Mucosa of rectum (tissue), 2 donors: ENCODE results near the gene HMGXB4.
A peak's percentile ranks its signal among the peaks of the same experiment; 100 is the strongest.

Experiments used
- H3K27ac ChIP-seq, 2 donors: one replicate each; pipeline ENCODE4 v1.7.0; 2013; ENCODE audit warnings: inconsistent platforms in 2 of 2, low read depth in 2 of 2, low read length in 2 of 2
- H3K27me3 ChIP-seq, 2 donors: one replicate each; pipeline ENCODE4 v1.7.0; 2013; ENCODE audit warnings: low read length in 2 of 2; ENCODE audit not compliant: control insufficient read depth in 2 of 2, insufficient read depth in 2 of 2
- H3K36me3 ChIP-seq, 2 donors: one replicate each; pipeline ENCODE4 v1.7.0; 2013; ENCODE audit warnings: low read length in 2 of 2; ENCODE audit not compliant: control insufficient read depth in 2 of 2, insufficient read depth in 2 of 2
- H3K4me1 ChIP-seq, 2 donors: one replicate each; pipeline ENCODE4 v1.7.0; 2013; ENCODE audit warnings: low read length in 2 of 2, mild to moderate bottlenecking in 1 of 2; ENCODE audit not compliant: control insufficient read depth in 2 of 2, insufficient read depth in 2 of 2
- H3K4me3 ChIP-seq, 2 donors: one replicate each; pipeline ENCODE4 v1.7.0; 2013; ENCODE audit warnings: low read length in 2 of 2
- H3K9ac ChIP-seq, 2 donors: one replicate each; pipeline ENCODE4 v1.7.0; 2013; ENCODE audit warnings: low read length in 2 of 2, low read depth in 1 of 2, mild to moderate bottlenecking in 1 of 2
- H3K9me3 ChIP-seq, 2 donors: one replicate each; pipeline ENCODE4 v1.7.0; 2013; ENCODE audit warnings: low read length in 2 of 2; ENCODE audit not compliant: control insufficient read depth in 2 of 2
- donor health status: healthy.
- donor health status: Normal muscosa, but diverticular disease.

The HMGXB4 gene

DNA sequence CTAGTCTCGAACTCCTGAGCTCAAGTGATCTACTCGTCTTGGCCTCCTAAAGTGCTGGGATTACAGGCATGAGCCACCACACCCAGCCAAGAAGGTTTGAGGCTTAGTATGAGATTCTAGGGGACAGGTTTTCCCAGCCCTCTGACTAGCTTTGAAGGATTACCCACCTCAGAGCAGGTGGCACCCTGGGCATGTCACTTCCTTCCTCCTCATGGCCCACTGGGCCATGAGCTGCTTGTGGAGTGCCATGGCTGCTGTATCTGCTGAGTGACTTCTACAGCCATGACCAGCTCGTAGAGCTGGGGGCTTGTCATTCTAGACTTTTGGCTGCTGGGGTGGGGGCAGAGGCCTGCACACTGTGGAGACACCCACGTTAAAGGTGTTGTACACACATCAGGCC lies 67.5 kb downstream of the HMGXB4 start:
- H3K4me1 ChIP-seq, result no peaks in the 10 kb centered on the region
- H3K27ac ChIP-seq, result no peak overlapping the region
- H3K36me3 ChIP-seq, result peaks cover 62 to 67% of the 10 kb centered on the region in 2 donors
- no peaks in the 10 kb centered on the region for H3K27me3 ChIP-seq
- H3K9ac ChIP-seq, result no peak overlapping the region
- no peak overlapping the region for H3K4me3 ChIP-seq
- H3K9me3 ChIP-seq, result no peaks in the 10 kb centered on the region

- H3K4me1 ChIP-seq, result peaks cover 1% of the 10 kb centered on the region in 2 donors
These were observed 67.9 kb downstream of the HMGXB4 start for GRCh38 chr22:35325209-35325608.

DNA sequence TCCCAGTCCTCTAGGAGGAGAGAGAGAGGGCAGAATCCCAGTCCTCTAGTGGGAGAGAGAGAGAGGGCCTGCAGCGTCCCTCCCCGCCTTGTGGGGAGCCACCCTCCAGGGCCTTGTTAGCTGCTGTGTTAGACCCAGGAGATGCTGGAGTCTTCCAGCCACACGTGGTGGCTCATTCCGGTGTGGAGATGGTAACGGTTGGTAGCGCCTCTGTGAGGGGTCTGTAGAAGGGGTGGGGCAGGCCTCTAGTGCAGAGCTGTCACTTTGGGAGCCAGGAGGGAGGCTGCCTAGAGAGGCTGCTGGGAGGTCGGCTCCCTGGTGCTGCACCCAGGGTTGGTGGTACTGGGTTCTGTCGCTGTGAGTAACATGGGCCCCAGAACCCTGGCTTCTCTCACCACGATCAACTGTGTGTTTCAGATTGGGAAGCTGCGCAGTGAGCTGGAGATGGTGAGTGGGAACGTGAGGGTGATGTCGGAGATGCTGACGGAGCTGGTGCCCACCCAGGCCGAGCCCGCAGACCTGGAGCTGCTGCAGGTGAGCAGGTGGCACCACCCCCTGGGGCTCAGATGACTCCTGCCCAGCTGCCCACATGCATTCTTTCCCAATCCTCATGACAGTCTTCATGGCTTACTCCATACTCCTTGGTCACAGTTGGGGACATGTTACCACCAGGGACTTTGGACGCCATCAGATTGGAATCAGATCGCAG lies 69.7 kb downstream of the HMGXB4 start:
- Histone ChIP-seq H3K36me3 (peaks cover 67% of the 10 kb centered on the region in 2 donors), H3K9ac (no peak overlapping the region), H3K4me1 (peaks cover 5 to 8% of the 10 kb centered on the region in 2 donors), H3K4me3 (no peak overlapping the region), H3K9me3 (no peaks in the 10 kb centered on the region), H3K27me3 (no peaks in the 10 kb centered on the region), H3K27ac (no peak overlapping the region)

More at GRCh38 chr22:35325209-35325608, 67.9 kb downstream of the HMGXB4 start:
- Histone ChIP-seq H3K27ac (no peak overlapping the region), H3K27me3 (no peaks in the 10 kb centered on the region), H3K36me3 (peaks cover 61 to 63% of the 10 kb centered on the region in 2 donors), H3K9ac (no peak overlapping the region), H3K4me3 (no peak overlapping the region), H3K9me3 (no peaks in the 10 kb centered on the region)

GRCh38 chr22:35327690-35328471 lies 70.6 kb downstream of the HMGXB4 start:
- Histone ChIP-seq H3K9me3 (no peaks in the 10 kb centered on the region), H3K36me3 (peaks cover 67 to 68% of the 10 kb centered on the region in 2 donors), H3K4me1 (peaks cover 5 to 8% of the 10 kb centered on the region in 2 donors), H3K4me3 (no peak overlapping the region), H3K27me3 (no peaks in the 10 kb centered on the region), H3K27ac (no peak overlapping the region), H3K9ac (no peak overlapping the region)

DNA sequence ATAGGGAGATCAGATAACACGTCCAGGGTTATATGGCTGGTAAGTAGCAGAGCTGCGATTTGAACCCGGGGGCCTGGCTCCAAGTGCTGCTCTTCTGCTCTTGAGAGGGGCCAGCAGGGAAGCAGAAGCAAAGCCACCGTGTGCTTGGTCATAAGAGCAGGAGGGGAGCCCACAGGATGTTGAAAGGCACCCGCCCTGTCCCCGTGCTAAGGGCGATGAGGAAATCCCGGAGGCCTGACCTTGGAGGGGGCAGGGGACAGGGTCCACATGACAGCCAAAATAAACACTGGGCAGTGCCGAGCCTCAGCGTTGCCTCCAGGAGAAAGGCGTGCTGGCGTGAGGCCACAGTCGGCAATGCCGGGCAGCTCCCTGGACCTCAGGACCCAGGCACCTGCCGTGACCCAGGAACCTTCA lies 71.2 kb downstream of the HMGXB4 start:
- no peaks in the 10 kb centered on the region for H3K27me3 ChIP-seq
- H3K9ac ChIP-seq, result no peak overlapping the region
- H3K36me3 ChIP-seq, result peaks cover 67 to 68% of the 10 kb centered on the region in 2 donors
- H3K4me1 ChIP-seq, result peaks cover 5 to 8% of the 10 kb centered on the region in 2 donors
- H3K9me3 ChIP-seq, result no peaks in the 10 kb centered on the region
- no peak overlapping the region for H3K27ac ChIP-seq
- no peak overlapping the region for H3K4me3 ChIP-seq

DNA sequence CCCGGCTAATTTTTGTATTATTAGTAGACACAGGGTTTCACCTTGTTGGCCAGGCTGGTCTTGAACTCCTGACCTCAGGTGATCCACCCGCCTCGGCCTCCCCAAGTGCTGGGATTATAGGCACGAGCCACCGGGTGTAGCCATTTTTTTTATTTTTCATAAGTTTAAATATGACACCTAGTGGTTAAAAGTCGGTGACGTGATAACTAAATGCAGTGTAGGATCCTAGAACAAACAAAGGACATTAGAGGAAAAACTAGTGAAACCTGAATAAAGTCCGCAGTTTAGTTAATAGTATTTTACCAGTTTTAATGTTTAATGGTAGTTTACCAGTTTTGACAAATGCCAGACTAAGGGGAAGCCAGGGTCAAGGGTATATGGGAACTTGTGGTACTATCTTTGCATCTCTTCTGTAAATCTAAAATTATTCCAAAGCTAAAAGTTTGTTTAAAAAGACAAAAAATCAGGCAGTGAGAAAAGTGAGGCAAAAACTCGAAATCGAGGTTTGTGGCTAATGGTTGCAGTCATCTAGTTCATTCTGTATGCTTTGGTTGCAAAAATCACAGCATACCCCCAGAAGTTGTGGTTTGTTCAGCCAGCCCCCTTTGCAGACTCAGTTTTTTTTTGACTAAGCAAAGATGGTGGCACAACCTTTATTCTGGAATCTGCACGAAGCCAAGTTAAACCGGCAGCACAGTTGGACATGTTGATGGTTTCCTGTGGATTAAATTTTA lies 72.0 kb downstream of the HMGXB4 start:
- Histone ChIP-seq H3K9me3 (no peaks in the 10 kb centered on the region), H3K27ac (no peak overlapping the region), H3K4me3 (no peak overlapping the region), H3K4me1 (peaks cover 5 to 8% of the 10 kb centered on the region in 2 donors), H3K27me3 (no peaks in the 10 kb centered on the region), H3K36me3 (peaks cover 62 to 68% of the 10 kb centered on the region in 2 donors), H3K9ac (no peak overlapping the region)

DNA sequence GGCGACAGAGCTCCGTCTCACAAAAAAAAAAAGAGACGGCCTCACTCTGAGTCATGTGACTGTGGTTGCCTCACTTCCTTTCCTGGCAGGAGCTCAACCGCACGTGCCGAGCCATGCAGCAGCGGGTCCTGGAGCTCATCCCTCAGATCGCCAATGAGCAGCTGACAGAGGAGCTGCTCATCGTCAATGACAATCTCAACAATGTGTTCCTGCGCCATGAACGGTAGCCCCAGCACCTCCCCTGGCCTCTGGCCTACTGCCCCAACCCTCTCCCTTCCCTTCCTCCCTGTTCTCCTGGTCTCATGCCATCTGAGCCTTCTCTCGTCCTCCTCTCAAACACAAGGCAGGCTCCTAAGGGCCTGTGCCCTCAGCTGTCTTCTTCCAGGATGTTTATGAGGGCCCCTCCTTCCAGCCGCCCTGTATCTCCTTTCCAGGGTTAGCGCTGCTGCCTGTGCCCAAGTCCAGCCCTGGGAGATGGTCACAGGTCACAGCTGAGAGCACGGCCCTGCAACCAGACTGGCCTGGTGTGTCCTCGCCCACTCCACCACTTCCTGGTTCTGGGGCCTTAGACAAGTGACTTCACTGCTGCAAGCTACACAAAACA lies 73.1 kb downstream of the HMGXB4 start:
- Histone ChIP-seq H3K36me3 (peaks cover 60 to 73% of the 10 kb centered on the region in 2 donors), H3K27me3 (no peaks in the 10 kb centered on the region), H3K4me3 (no peak overlapping the region), H3K9me3 (no peaks in the 10 kb centered on the region), H3K27ac (peak overlapping the region; percentile 58 to 59), H3K9ac (no peak overlapping the region), H3K4me1 (peaks cover 5 to 8% of the 10 kb centered on the region in 2 donors)

DNA sequence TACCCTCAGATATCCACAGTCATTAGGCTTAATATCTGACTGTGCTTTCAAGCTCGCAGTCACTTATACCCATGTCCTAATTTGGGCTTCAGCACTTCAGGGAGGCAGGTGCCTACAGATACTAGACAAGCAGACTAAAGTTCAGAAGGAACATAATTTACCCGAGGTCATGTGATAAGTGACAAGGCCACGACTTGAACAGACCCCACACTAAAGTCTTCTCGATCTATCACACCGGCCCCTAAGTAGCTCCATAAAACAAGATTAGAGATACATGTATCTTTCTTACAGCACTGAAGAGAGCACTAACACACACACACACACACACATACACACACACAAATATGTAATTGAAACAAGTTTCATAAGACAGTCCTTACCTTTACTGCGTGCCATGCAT lies 75.0 kb downstream of the HMGXB4 start:
- Histone ChIP-seq H3K36me3 (peaks cover 50 to 66% of the 10 kb centered on the region in 2 donors), H3K4me1 (peaks cover 5 to 8% of the 10 kb centered on the region in 2 donors), H3K27ac (no peak overlapping the region)

DNA sequence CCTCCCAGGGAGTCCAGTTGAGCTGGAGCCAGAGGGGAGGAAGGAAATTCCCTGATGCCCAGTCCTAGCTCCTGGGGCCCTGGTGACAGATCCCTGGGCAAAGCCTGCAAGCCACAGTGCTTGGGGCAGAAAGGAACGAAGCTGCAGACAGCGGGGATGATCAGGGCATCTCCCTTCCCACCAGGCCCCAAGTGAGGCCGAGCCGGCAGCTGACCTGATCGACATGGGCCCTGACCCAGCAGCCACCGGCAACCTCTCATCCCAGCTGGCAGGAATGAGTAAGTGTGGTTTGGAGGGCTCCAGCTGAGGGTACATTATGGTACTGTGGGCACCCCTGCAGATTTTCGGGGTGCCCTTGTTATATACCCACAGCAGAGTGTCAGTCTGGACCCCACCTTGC lies 75.9 kb downstream of the HMGXB4 start:
- Histone ChIP-seq H3K4me1 (peaks cover 5 to 8% of the 10 kb centered on the region in 2 donors), H3K4me3 (no peak overlapping the region), H3K9ac (no peak overlapping the region), H3K36me3 (peaks cover 49 to 59% of the 10 kb centered on the region in 2 donors), H3K27ac (no peak overlapping the region), H3K9me3 (no peaks in the 10 kb centered on the region), H3K27me3 (no peaks in the 10 kb centered on the region)

More for the DNA sequence above, 75.0 kb downstream of the HMGXB4 start:
- Histone ChIP-seq H3K27me3 (no peaks in the 10 kb centered on the region), H3K9me3 (no peaks in the 10 kb centered on the region), H3K9ac (no peak overlapping the region), H3K4me3 (no peak overlapping the region)
